HL-60 (cell line): ENCODE data around the gene EDIL3.

Source experiments
- CTCF ChIP-seq: IDR thresholded peaks from one replicate; pipeline ENCODE4 v1.5.1; 2011; ENCODE audit warnings: low read length, control low read depth, inconsistent platforms; ENCODE audit not compliant: insufficient read depth
- TF ChIP-seq, protein P1 (sequence below): IDR thresholded peaks from 2 replicates; pipeline ENCODE4 v1.6.1; 2012; ENCODE audit warnings: low read depth; ENCODE audit not compliant: insufficient replicate concordance

DNA sequence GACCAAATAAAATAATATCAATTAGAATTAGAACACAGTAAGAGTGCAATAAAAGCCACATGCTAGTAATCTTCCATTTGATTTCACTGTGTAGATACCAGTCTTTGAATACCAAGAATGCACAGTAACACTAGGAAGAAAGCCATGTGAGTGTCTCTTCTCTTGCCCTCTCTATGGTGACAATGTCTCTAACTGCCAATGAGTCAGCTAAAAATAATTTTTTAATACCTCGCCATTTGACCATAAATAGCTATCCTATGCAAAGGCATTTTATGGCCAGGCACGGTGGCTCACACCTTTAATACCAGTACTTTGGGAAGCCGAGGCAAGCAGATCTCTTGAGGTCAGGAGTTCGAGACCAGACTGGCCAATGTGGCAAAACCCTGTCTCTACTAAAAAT, 30.6 kb downstream of the EDIL3 start:
- no peak for TF ChIP-seq CTCF
- TF ChIP-seq, protein P1, sequence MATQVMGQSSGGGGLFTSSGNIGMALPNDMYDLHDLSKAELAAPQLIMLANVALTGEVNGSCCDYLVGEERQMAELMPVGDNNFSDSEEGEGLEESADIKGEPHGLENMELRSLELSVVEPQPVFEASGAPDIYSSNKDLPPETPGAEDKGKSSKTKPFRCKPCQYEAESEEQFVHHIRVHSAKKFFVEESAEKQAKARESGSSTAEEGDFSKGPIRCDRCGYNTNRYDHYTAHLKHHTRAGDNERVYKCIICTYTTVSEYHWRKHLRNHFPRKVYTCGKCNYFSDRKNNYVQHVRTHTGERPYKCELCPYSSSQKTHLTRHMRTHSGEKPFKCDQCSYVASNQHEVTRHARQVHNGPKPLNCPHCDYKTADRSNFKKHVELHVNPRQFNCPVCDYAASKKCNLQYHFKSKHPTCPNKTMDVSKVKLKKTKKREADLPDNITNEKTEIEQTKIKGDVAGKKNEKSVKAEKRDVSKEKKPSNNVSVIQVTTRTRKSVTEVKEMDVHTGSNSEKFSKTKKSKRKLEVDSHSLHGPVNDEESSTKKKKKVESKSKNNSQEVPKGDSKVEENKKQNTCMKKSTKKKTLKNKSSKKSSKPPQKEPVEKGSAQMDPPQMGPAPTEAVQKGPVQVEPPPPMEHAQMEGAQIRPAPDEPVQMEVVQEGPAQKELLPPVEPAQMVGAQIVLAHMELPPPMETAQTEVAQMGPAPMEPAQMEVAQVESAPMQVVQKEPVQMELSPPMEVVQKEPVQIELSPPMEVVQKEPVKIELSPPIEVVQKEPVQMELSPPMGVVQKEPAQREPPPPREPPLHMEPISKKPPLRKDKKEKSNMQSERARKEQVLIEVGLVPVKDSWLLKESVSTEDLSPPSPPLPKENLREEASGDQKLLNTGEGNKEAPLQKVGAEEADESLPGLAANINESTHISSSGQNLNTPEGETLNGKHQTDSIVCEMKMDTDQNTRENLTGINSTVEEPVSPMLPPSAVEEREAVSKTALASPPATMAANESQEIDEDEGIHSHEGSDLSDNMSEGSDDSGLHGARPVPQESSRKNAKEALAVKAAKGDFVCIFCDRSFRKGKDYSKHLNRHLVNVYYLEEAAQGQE, result no peak
